Umbilical cord (tissue), 2 donors: ENCODE results near the gene ERVV-1. TPM values are rescaled to one million over a fixed set of nuclear protein-coding genes. Genes with fewer than 3 reads are reported as not detected.
A peak's percentile ranks its signal among the peaks of the same experiment; 100 is the strongest.
"Not testable (repeated sequence)": the region's sequence is repeated elsewhere in the genome, so short reads cannot be mapped to it uniquely, and the experiment has no call there.

Experiments
- DNase-seq: peaks from one replicate; pipeline ENCODE4 v3.0.0-alpha.2; 2015; ENCODE audit warnings: low spot score
- total RNA-seq: library from RNA; depleted of rRNA; stranded (reverse); fragments of >200 nt; gene quantifications from one replicate; pipeline ENCODE4 v1.2.3, GENCODE V29; 2014; ENCODE audit warnings: low replicate concordance; ENCODE audit not compliant: insufficient read depth

ERVV-1 gene
- total RNA-seq, 1 donor from 2014 or later = 2.4 TPM

- no peak for DNase-seq
Measured at GRCh38 chr19:53019684-53020083, 6.0 kb downstream of the ERVV-1 start.

DNA sequence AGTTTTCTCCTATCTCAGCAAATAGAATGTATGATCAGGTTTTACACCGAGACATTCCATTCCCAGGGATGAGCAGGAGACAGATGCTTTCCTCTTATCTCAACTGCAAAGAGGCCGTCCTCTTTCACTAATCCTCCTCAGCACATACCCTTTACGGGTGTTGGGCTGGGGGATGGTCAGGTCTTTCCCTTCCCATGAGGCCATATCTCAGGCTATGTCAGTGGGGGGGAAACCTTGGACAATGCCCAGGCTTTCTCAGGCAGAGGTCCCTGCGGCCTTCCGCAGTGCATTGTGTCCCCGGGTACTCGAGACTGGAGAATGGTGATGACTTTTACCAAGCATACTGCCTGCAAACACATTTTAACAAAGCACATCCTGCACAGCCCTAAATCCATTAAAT, 14.6 kb downstream of the ERVV-1 start:
- not testable (repeated sequence) for DNase-seq

DNA sequence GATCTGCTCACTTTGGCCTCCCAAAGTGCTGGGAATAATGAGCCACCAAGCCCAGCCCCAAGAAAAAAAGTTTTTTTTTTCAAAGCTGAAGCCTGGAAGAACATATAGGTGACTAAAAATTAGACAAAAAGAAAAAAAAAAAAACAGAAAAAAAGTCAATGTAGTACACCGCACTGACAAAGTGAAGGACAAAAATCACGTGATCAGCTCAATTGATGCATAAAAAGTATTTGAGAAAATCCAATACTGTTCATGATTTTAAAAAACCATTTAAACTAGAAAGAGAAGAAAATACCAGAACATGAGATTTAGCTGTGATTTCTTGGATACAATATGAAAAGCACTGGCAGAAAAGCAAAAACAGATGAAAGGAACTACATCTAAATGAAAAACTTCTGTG, 20.3 kb downstream of the ERVV-1 start:
- no peak for DNase-seq

DNA sequence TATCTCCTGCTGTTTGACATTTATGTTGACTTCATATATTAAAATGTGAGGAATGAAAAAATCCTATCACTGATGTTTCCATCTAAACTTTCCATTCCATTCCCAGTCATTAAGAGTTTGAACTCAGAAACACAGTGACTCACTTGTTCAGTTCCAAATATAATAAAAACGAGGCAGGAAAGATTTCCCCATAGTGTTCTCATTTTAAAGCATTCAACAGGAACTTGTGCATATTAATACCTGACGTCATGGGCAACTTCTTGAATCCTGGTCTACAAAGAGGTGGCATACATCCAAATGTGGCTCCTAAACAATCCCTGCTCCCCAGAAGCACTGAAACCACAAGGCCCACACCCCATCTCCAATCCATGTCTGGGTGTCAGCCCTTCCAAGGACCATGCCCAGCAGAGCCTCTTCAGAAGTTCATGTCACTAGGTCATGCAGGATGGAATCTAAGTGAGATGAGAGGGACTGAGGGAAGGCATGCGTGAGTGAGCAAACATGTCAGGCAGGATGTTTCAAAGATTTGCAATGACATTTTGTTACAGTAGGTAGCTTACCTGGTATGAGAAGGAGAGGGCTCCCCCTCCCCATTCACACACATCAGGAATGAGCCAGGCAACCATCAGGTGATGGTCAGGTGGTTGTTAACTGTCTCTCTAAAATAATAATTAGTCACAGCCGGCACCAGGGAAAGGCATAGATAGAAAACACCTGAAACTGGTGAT, 21.4 kb downstream of the ERVV-1 start:
- no peak for DNase-seq

DNA sequence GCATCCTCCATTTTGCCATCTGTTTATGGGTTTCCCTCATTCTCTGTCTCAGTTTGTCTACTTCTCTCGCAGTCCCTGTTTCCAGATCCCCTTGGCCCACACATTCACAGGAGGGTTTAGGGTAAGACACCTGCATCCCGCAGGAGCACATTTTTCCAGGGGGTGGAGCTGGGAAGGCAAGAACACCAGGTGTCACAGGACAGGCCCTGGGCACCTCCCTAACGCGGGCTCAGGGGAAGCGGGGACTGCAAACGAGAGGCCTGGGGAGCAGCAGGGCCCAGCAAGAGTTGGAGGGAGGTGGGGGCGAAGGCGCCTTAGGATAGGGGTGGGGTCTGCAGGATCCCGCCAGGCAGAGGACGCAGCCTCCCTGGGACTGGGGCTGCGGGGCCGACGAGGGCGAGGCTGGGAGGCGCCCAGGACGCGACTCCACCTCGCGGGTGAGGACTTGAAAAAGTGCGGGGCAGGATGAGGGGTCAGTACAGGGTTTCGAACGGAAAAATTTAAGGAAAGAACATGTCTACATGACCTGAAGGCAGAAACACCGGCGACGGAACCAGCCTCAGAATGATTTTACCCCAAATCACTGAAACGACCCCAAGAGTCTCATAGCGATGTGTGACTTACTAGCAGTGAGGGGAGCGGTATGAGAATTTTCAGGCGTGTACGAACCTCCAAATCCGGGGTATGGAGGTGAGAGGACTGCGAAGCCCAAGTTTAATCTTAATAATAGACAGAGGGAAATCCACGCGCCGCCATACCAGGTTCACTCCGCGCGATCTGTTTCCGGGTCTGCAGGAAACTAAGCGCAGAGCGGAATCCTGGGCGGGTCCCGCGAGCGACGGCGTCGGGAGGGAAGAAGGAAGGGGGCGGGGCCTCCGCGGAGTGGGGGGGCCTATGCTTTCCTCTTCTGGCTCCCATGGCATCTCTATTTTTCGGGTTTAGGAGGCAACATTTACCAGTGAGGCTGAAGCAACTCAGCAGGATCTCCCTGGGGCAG, 23.7 kb downstream of the ERVV-1 start:
- peak; percentile 47 for DNase-seq

GRCh38 chr19:53041366-53041765, 27.6 kb downstream of the ERVV-1 start:
- no peak for DNase-seq

DNA sequence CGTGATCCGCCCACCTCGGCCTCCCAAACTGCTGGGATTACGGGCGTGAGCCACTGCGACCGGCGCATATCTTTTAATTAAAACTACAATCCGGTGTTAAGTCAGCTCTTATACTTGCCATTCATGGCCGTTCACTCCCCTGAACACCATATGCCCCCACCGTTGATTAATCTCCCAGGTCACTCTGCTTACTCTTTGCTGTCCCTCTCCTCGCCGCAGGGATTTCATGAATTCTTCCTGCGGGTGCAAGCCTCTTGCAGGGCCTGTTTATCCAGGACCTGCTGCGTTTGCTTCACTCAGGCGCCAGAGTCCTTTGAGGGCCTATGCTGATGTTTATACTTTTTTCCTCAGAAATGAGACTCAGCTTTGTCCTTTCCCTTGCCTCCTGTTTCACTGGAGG, 31.8 kb downstream of the ERVV-1 start:
- no peak for DNase-seq

DNA sequence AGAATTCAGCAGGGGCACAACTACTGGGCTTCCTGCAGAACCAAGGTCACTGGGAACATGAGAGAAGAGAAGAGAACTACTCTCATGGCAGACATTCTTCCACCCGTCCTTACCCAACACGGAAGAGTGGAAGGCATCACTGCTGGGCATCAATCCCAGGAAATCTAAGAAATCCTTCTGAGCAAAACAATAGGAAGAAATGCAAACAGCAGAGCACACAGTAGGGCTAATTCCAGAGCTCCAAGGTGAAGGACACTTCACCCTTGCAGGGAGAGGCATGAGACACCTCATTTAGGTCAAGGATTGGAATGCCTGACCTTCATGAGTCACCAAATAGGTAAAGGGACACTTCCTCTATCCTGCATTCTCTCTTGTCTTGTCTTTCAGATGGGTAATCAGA, 33.7 kb downstream of the ERVV-1 start:
- no peak for DNase-seq

DNA sequence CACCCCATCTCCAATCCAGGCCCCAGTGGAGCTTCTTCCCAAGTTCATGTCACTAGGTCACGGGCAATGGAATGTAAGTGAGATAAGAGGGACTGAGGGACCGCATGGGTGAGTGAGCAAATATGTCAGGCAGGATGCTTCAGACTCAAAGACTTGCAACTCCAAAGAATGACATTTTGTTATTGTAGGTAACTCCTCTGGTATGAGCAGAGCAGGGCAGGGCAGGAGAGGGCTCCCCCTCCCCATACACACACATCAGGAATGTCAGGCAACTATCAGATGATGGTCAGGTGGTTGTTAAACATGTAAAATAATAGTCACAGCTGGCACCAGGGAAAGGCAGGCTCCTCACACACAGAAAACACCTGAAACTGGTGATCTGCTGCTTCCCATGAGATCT, 41.4 kb downstream of the ERVV-1 start:
- no peak for DNase-seq

- DNase-seq = no peak
Measured at GRCh38 chr19:53057904-53058580, 44.3 kb downstream of the ERVV-1 start.

Other genes with a start within 250 kb of the ERVV-1 start
- 35.2 TPM for gene ZNF600, start 227.1 kb upstream of the ERVV-1 start, total RNA-seq
- 26.5 TPM for gene ZNF28, start 192.3 kb upstream of the ERVV-1 start, total RNA-seq
- 22.1 TPM for gene ZNF468, start 156.3 kb upstream of the ERVV-1 start, total RNA-seq
- 13.0 TPM for gene ZNF320, start 116.3 kb upstream of the ERVV-1 start, total RNA-seq
- 7.0 TPM for gene ZNF888, start 90.5 kb upstream of the ERVV-1 start, total RNA-seq
- 8.9 TPM for gene ZNF816, start 51.0 kb upstream of the ERVV-1 start, total RNA-seq
- 2.9 TPM for gene ERVV-2, start 30.8 kb downstream of the ERVV-1 start, total RNA-seq
- 39.0 TPM for gene ZNF160, start 89.5 kb downstream of the ERVV-1 start, total RNA-seq
- 14.9 TPM for gene ZNF415, start 119.0 kb downstream of the ERVV-1 start, total RNA-seq
- gene ZNF347, start 145.1 kb downstream of the ERVV-1 start, total RNA-seq = 8.2 TPM
- 9.9 TPM for gene ZNF665, start 179.4 kb downstream of the ERVV-1 start, total RNA-seq
- 29.9 TPM for gene ZNF677, start 241.0 kb downstream of the ERVV-1 start, total RNA-seq
- gene VN1R2, start 244.4 kb downstream of the ERVV-1 start, total RNA-seq = 1.9 TPM